Activated CD8-positive, alpha-beta memory T cell treated with anti-CD3 and anti-CD28 coated beads, Interleukin-2, amount 10 ng/mL, durations not matched to agents 7 days and 5 days (primary cell): ENCODE measurements around the gene GPC1. TPM values are rescaled to one million over a fixed set of nuclear protein-coding genes. Genes with fewer than 3 reads are reported as not detected.

Source experiments
- ATAC-seq: fragments of 150-1000 bp; cut with Tn5 transposase; one replicate; pipeline ENCODE4 v1.10.0; 2021; ENCODE audit warnings: moderate library complexity
- CTCF ChIA-PET: fragments of 350-600 bp; sonication (Branson Sonifier 250); formaldehyde crosslinking; loops from one replicate; lab custom pipeline; 2021; ENCODE audit warnings: antibody characterized with exemption; lab: Charles Lee
- DNase-seq: peaks from one replicate; pipeline ENCODE4 v3.0.0-alpha.2; 2020
- H3K27ac Mint-ChIP-seq: one replicate; pipeline ENCODE4 v1.8.0; 2021; ENCODE audit warnings: mild to moderate bottlenecking, mixed read lengths
- H3K27me3 Mint-ChIP-seq: one replicate; pipeline ENCODE4 v1.8.0; 2021; ENCODE audit warnings: mixed read lengths
- H3K36me3 Mint-ChIP-seq: one replicate; pipeline ENCODE4 v1.8.0; 2021; ENCODE audit warnings: mild to moderate bottlenecking, mixed read lengths
- H3K4me1 Mint-ChIP-seq: one replicate; pipeline ENCODE4 v1.8.0; 2021; ENCODE audit warnings: mixed read lengths
- H3K4me3 Mint-ChIP-seq: one replicate; pipeline ENCODE4 v1.8.0; 2021; ENCODE audit warnings: mild to moderate bottlenecking, moderate library complexity, mixed read lengths
- H3K9me3 Mint-ChIP-seq: one replicate; pipeline ENCODE4 v1.8.0; 2022; ENCODE audit warnings: low read depth, mixed read lengths
- total RNA-seq, 2 experiments: library from RNA; stranded (reverse); gene quantifications; one replicate each; pipeline ENCODE4 v1.2.3, GENCODE V29; 2021

GPC1 gene
- total RNA-seq, 2 experiments from 2014 or later = 3.2 to 4.5 TPM

GRCh38 chr2:240467659-240468302 is 32.3 kb downstream of the GPC1 start:
- no peaks in the 10 kb centered on the region for H3K27me3 Mint-ChIP-seq

GRCh38 chr2:240468303-240469238 is 33.1 kb downstream of the GPC1 start:
- ATAC-seq (no peak), DNase-seq (peak; percentile 38)
- no peaks in the 10 kb centered on the region for H3K27me3 Mint-ChIP-seq
- peaks cover 3% of the 10 kb centered on the region for H3K9me3 Mint-ChIP-seq
- no peak overlapping the region for H3K4me3 Mint-ChIP-seq
- no peak overlapping the region for H3K27ac Mint-ChIP-seq
- CTCF ChIA-PET = no interaction called here
- no peaks in the 10 kb centered on the region for H3K4me1 Mint-ChIP-seq
- H3K36me3 Mint-ChIP-seq = peaks cover 3% of the 10 kb centered on the region

More at GRCh38 chr2:240467659-240468302, 32.3 kb downstream of the GPC1 start:
- no peaks in the 10 kb centered on the region for H3K4me1 Mint-ChIP-seq
- peak; percentile 36 for DNase-seq
- H3K4me3 Mint-ChIP-seq = no peak overlapping the region
- no peak overlapping the region for H3K27ac Mint-ChIP-seq
- CTCF ChIA-PET = no interaction called here
- no peak for ATAC-seq
- no peaks in the 10 kb centered on the region for H3K9me3 Mint-ChIP-seq
- H3K36me3 Mint-ChIP-seq = peaks cover 3% of the 10 kb centered on the region

GRCh38 chr2:240469239-240469636 is 33.8 kb downstream of the GPC1 start:
- DNase-seq = no peak

GRCh38 chr2:240469740-240470139 is 34.3 kb downstream of the GPC1 start:
- CTCF ChIA-PET = no interaction called here
- Mint-ChIP-seq H3K9me3 (peaks cover 4% of the 10 kb centered on the region), H3K27ac (no peak overlapping the region), H3K4me1 (no peaks in the 10 kb centered on the region), H3K27me3 (no peaks in the 10 kb centered on the region), H3K36me3 (peaks cover 7% of the 10 kb centered on the region), H3K4me3 (no peak overlapping the region)
- no peak for ATAC-seq
- DNase-seq = no peak

More at GRCh38 chr2:240469239-240469636, 33.8 kb downstream of the GPC1 start:
- H3K4me1 Mint-ChIP-seq = no peaks in the 10 kb centered on the region
- no peak overlapping the region for H3K27ac Mint-ChIP-seq
- no peaks in the 10 kb centered on the region for H3K27me3 Mint-ChIP-seq
- CTCF ChIA-PET = no interaction called here
- H3K9me3 Mint-ChIP-seq = peaks cover 4% of the 10 kb centered on the region
- H3K36me3 Mint-ChIP-seq = peaks cover 5% of the 10 kb centered on the region
- no peak overlapping the region for H3K4me3 Mint-ChIP-seq
- ATAC-seq = no peak

- no peak overlapping the region for H3K27ac Mint-ChIP-seq
- H3K9me3 Mint-ChIP-seq = peaks cover 4% of the 10 kb centered on the region
- H3K4me3 Mint-ChIP-seq = no peak overlapping the region
- CTCF ChIA-PET = no interaction called here
- DNase-seq = peak; percentile 31
- no peaks in the 10 kb centered on the region for H3K4me1 Mint-ChIP-seq
- ATAC-seq = no peak
- peaks cover 7% of the 10 kb centered on the region for H3K36me3 Mint-ChIP-seq
- H3K27me3 Mint-ChIP-seq = no peaks in the 10 kb centered on the region
Measured at GRCh38 chr2:240472078-240472790, 36.8 kb downstream of the GPC1 start.

GRCh38 chr2:240473211-240473610 is 37.7 kb downstream of the GPC1 start:
- DNase-seq (no peak), ATAC-seq (no peak)
- CTCF ChIA-PET = interaction anchor here (0.8 kb wide), 1 partner anchor 14 kb away, joined by 3 read pairs; no protein-coding TSS in a partner anchor
- H3K27ac Mint-ChIP-seq = no peak overlapping the region
- H3K9me3 Mint-ChIP-seq = peaks cover 4% of the 10 kb centered on the region
- peaks cover 7% of the 10 kb centered on the region for H3K36me3 Mint-ChIP-seq
- no peak overlapping the region for H3K4me3 Mint-ChIP-seq
- no peaks in the 10 kb centered on the region for H3K27me3 Mint-ChIP-seq
- no peaks in the 10 kb centered on the region for H3K4me1 Mint-ChIP-seq

GRCh38 chr2:240477916-240478315 is 42.5 kb downstream of the GPC1 start:
- CTCF ChIA-PET = no interaction called here
- no peak for ATAC-seq
- no peak for DNase-seq
- Mint-ChIP-seq H3K9me3 (peaks cover 4% of the 10 kb centered on the region), H3K4me3 (no peak overlapping the region), H3K4me1 (no peaks in the 10 kb centered on the region), H3K27me3 (no peaks in the 10 kb centered on the region), H3K27ac (no peak overlapping the region), H3K36me3 (peaks cover 4% of the 10 kb centered on the region)

GRCh38 chr2:240478346-240479110 is 43.1 kb downstream of the GPC1 start:
- no peak overlapping the region for H3K4me3 Mint-ChIP-seq
- H3K4me1 Mint-ChIP-seq = no peaks in the 10 kb centered on the region

GRCh38 chr2:240479111-240479501 is 43.6 kb downstream of the GPC1 start:
- Mint-ChIP-seq H3K36me3 (peaks cover 3% of the 10 kb centered on the region), H3K4me3 (no peak overlapping the region), H3K4me1 (no peaks in the 10 kb centered on the region), H3K9me3 (no peaks in the 10 kb centered on the region), H3K27ac (no peak overlapping the region), H3K27me3 (no peaks in the 10 kb centered on the region)
- CTCF ChIA-PET = no interaction called here
- ATAC-seq (no peak), DNase-seq (no peak)

More at GRCh38 chr2:240478346-240479110, 43.1 kb downstream of the GPC1 start:
- DNase-seq (no peak), ATAC-seq (no peak)
- Mint-ChIP-seq H3K27me3 (no peaks in the 10 kb centered on the region), H3K9me3 (peaks cover 2% of the 10 kb centered on the region), H3K27ac (no peak overlapping the region), H3K36me3 (peaks cover 4% of the 10 kb centered on the region)
- CTCF ChIA-PET = no interaction called here

GRCh38 chr2:240480834-240481623 is 45.6 kb downstream of the GPC1 start:
- no peak overlapping the region for H3K4me3 Mint-ChIP-seq
- H3K4me1 Mint-ChIP-seq = peaks cover 1% of the 10 kb centered on the region
- CTCF ChIA-PET = no interaction called here
- DNase-seq = peak; percentile 29
- H3K27ac Mint-ChIP-seq = no peak overlapping the region
- no peak for ATAC-seq
- H3K9me3 Mint-ChIP-seq = no peaks in the 10 kb centered on the region
- H3K36me3 Mint-ChIP-seq = peaks cover 3% of the 10 kb centered on the region
- no peaks in the 10 kb centered on the region for H3K27me3 Mint-ChIP-seq

- peak; percentile 33 for DNase-seq
- CTCF ChIA-PET = no interaction called here
- Mint-ChIP-seq H3K9me3 (no peaks in the 10 kb centered on the region), H3K27me3 (no peaks in the 10 kb centered on the region), H3K27ac (no peak overlapping the region), H3K36me3 (peaks cover 4% of the 10 kb centered on the region), H3K4me3 (no peak overlapping the region), H3K4me1 (peaks cover 2% of the 10 kb centered on the region)
- ATAC-seq = no peak
Measured at GRCh38 chr2:240481720-240482119, 46.3 kb downstream of the GPC1 start.

- Mint-ChIP-seq H3K4me3 (no peak overlapping the region), H3K27ac (no peak overlapping the region), H3K9me3 (peaks cover 3% of the 10 kb centered on the region), H3K4me1 (peaks cover 2% of the 10 kb centered on the region), H3K36me3 (peaks cover 6% of the 10 kb centered on the region), H3K27me3 (no peaks in the 10 kb centered on the region)
- CTCF ChIA-PET = no interaction called here
- DNase-seq = peak; percentile 37
- no peak for ATAC-seq
Measured at GRCh38 chr2:240482141-240482540, 46.7 kb downstream of the GPC1 start.
